Measurements from ENCODE around the gene PTP4A1.
"Not testable (repeated sequence)": the region's sequence is repeated elsewhere in the genome, so short reads cannot be mapped to it uniquely, and the experiment has no call there.

Gene PTP4A1

DNA sequence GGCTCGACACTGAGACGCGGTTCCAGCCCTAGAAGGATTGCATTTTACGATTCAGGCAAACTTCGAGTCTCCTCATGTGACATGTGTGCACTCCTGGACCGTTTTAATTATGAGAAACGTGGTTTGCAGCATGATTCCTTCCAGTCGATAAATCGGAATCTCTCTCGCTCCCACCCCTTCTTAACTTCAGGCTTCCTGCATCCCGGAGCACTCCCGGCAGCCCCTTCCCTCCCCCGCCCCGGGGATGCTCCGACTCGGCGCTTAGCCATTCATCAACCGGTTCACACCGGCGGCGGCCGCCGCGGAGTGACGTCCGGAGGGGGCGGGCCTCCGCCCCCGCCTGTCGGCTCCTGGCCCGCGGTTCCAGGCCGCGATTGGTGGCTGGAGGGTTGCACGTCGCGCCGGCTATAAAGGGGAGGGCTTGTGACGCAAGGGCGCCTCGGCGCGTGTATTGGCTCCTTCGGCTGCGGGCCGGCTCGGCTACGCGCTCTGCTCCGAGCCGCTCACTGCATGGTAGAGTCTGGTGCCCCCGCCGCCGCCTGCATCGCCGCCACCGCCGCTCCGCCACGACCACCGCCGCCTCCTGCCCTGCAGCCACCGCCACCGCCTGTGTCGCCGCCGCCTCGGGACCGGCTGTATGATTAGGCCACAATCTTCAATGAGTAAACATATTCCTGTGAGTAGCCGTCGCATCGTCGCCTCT is at the start of gene PTP4A1, which contains the start of gene LOC128125822:
TSS of gene PTP4A1 (plus strand) at position 437 of the 703 bp plus-strand sequence. CDS start 4,401 bp downstream, outside the sequence.
TSS of gene LOC128125822 (plus strand) at position 437 of the 703 bp plus-strand sequence.
- DNase-seq (ENCODE audit: low spot score) = peak; percentile 97

DNA sequence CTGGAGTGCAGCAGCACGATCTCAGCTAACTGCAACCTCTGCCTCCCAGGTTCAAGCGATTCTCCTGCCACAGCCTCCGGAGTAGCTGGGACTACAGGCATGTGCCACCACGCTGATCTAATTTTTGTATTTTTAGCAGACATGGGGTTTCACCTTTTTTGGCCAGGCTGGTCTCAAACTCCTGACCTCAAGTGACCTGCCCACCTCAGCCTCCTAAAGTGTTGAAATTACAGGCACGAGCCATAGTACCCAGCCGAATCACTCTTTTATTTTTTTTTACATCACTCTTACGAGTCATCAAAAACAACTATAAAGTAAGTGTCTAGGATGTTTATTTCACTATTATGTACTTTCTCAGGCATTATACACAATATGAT is 49.4 kb upstream of the PTP4A1 start:
- DNase-seq (ENCODE audit: low spot score) = not testable (repeated sequence)

DNA sequence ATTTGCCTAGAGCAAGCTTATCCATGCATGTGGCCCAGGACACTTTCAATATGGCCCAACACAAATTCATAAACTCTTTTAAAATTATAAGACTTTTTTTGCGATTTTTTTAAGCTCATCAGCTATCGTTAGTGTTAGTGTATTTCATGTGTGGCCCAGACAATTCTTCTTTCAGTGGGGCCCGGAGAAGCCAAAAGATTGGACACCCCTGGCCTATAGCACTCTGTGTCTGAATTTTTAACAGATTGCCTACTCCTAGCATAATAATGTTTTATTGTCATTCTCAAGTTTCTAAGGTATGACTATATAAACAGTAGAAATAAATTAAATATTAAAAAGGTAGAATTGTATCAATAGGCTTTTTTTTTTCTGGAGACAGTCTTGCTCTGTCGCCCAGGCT is 48.6 kb upstream of the PTP4A1 start:
- no peak for DNase-seq (ENCODE audit: low spot score)

DNA sequence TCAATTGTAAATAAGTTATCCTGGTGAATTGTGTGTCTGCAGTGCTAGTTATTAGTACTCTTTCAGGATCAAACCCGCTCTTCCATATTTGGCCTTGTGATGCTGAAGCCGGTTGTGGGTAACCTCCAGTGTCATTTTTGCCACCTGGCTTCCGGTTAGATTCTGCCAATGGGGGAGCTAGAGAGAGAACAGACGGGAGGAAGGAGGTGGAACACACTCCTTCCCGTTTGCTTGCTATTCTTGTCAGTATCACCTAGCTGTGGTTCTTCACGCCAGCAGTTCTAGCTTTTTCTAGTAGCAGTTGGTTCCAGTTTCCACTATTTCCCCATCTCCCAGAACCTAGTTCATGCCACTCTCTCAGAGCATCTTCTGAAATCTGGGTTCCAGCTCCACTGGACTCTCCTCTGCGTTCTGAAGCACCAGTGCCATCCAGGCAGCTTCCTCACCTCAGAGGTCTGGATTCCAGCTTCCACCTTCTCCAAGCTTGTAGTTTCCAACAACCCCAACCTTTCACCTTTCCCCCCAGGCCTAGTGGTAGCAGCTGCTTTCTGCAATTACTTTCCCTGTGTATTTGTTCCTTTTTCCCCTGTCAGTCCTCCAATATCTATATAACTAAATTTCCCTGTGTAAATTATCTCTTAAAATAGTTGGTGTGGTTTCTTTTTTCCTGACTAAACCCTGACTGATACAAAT is 46.9 kb upstream of the PTP4A1 start:
- DNase-seq (ENCODE audit: low spot score) = no peak

DNA sequence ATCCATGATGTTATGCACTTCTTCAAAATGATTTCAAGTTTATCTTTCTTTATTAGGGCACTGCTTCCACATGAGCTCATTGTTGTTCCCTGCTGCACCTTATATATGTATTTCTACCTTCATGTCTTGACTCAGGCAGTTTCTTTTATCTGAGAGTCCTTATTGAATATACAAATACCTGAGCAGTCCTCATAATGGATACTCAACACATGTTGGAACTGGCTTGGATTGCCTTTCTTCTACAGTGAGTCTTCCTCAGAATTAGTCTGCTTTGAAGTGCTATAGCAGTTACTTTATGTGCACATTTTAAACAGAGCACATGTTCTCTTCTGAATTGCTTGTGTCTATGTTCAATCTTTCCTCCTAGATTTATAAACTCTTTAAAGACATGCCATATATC is 45.3 kb upstream of the PTP4A1 start:
- no peak for DNase-seq (ENCODE audit: low spot score)

- peak; percentile 78 for DNase-seq (ENCODE audit: low spot score)
Measured at GRCh38 chr6:63527658-63528514, 44.4 kb upstream of the PTP4A1 start.

GRCh38 chr6:63529498-63529897 is 42.8 kb upstream of the PTP4A1 start:
- DNase-seq (ENCODE audit: low spot score) = no peak

DNA sequence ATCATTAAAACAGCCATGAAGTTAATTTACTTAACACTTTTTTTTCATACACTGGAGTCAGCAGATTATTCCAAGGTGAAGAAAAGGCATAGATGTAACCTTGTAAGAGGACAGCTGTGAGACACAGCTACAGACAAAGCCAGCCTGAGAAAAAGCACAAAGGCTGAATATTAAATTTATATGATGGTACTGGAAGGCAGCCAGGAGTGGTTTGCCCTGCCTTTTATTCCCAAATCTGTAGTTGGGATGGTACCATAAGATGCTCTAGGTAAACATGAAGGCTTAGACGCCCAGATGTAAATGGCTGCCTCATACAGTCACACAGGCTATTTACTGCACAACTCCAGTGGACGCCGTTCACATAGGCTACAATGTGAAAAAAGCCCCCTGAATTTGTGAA is 42.1 kb upstream of the PTP4A1 start:
- no peak for DNase-seq (ENCODE audit: low spot score)

DNA sequence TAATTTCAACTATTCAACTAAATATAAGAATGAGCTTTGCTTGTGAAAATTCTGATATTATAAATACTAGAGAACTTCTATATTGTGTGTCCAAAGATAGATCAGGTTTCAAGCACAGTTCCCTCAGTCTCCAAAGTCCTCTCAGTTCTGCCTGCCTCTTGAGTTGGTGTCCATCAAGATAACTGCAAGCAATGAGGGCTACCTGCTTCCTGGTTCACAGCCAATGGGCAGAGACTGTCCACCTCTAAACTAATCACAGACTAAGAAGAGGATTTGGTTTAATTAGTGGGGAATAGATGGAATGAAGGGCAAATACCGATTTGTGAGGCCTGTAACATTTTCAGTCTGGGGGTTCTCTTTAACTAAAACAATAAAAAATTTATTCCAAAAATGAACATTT is 41.3 kb upstream of the PTP4A1 start:
- no peak for DNase-seq (ENCODE audit: low spot score)

DNA sequence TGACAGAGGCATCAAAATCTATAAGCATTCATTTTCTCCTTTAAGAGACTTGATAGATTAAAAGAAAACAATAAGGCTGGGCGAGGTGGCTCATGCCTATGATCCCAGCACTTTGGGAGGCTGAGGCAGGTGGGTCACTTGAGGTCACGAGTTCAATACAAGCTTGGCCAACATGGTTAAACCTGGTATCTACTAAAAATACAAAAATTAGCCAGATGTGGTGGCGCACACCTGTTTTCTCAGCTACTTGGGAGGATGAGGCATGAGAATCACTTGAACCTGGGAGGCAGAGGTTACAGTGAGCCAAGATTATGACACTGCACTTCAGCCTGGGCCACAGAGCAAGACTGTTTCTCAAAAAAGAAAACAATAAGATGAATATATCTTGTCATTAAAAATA is 39.3 kb upstream of the PTP4A1 start:
- no peak for DNase-seq (ENCODE audit: low spot score)

DNA sequence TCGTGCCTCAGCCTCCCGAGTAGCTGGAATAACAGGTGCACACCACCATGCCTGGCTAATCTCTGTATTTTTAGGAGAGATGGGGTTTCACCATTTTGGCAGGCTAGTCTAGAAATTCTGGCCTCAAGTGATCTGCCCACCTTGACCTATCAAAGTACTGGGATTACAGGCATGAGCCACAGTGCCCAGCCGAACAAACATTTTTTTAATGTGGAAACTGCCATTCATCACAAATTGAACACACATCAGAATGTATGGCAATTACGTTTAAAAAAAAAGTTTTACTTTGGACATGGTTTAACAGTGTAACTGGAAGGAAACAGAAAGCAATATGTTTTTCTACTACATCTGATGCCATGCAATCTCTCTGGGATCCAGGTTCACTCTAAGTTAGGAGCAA is 38.3 kb upstream of the PTP4A1 start:
- no peak for DNase-seq (ENCODE audit: low spot score)

- no peak for DNase-seq (ENCODE audit: low spot score)
Measured at GRCh38 chr6:63537201-63537958, 34.9 kb upstream of the PTP4A1 start.

- DNase-seq (ENCODE audit: low spot score) = no peak
Measured at GRCh38 chr6:63537959-63538300, 34.4 kb upstream of the PTP4A1 start.

DNA sequence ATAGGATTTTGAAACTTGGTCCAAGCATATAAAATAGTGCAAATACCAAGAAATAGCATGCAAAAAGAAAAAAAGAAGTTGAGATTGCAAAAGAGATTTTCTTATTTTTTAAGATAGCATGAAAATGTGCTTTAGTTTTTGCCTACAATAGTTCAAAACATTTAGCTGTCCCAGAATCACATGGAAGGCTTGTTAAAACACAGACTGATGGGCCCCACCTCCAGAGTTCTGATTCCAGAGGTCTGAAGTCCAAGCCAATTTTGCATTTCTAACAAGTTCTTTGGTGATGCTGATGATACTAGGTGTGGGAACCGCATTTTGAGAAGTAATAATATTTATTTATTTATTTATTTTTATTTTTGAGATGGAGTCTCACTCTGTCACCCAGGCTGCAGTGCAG is 33.7 kb upstream of the PTP4A1 start:
- no peak for DNase-seq (ENCODE audit: low spot score)

- no peak for DNase-seq (ENCODE audit: low spot score)
Measured at GRCh38 chr6:63543001-63543400, 29.3 kb upstream of the PTP4A1 start.

GRCh38 chr6:63543982-63544381 is 28.3 kb upstream of the PTP4A1 start:
- DNase-seq (ENCODE audit: low spot score) = no peak

GRCh38 chr6:63546236-63546635 is 26.0 kb upstream of the PTP4A1 start:
- DNase-seq (ENCODE audit: low spot score) = no peak

- no peak for DNase-seq (ENCODE audit: low spot score)
Measured at GRCh38 chr6:63546697-63547096, 25.6 kb upstream of the PTP4A1 start.

DNA sequence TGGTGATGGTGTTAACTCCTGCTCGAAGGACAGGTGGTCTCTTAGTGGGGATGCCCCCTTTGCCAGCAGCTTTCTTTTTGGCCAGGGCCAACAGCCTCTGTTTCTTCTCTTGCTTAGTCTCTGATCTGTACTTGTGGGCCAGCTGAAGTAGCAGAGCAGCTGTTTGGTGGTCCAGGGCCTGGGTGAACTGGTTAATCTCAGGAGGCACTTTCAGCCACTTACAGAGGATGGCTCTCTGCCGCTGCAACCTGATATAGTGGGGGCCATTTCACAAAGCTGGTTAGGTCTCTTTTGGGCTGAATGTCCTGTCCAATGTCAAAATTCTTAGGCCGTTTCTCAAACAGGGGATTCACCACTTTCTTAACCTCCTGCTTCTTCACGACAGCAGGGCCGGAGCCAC is 23.2 kb upstream of the PTP4A1 start:
- no peak for DNase-seq (ENCODE audit: low spot score)

- DNase-seq (ENCODE audit: low spot score) = no peak
Measured at GRCh38 chr6:63553208-63553607, 19.1 kb upstream of the PTP4A1 start.

- DNase-seq (ENCODE audit: low spot score) = no peak
Measured at GRCh38 chr6:63553900-63554299, 18.4 kb upstream of the PTP4A1 start.

GRCh38 chr6:63554782-63555181 is 17.5 kb upstream of the PTP4A1 start:
- no peak for DNase-seq (ENCODE audit: low spot score)

All from AG08396 (cell line).